GM19438 (cell line): ENCODE measurements around the gene CDH13.
A peak's percentile ranks its signal among the peaks of the same experiment; 100 is the strongest.

ENCODE experiments used
- ATAC-seq: cut with Tn5 transposase; IDR thresholded peaks from one replicate; pipeline ENCODE4 v1.9.1; 2021; ENCODE audit warnings: low read depth; ENCODE audit not compliant: unreplicated experiment

The CDH13 gene

GRCh38 chr16:83826146-83826913, 1199.6 kb downstream of the CDH13 start:
- peak; percentile 81 for ATAC-seq

- ATAC-seq: no peak
Observed at GRCh38 chr16:83830091-83830768, 1203.5 kb downstream of the CDH13 start.

GRCh38 chr16:83830769-83831455, 1204.1 kb downstream of the CDH13 start:
- no peak for ATAC-seq

- no peak for ATAC-seq
Observed at GRCh38 chr16:83831456-83831987, 1204.8 kb downstream of the CDH13 start.

GRCh38 chr16:83833921-83834320, 1207.2 kb downstream of the CDH13 start:
- ATAC-seq: no peak

GRCh38 chr16:83835586-83836566, 1209.1 kb downstream of the CDH13 start:
- ATAC-seq: no peak

- no peak for ATAC-seq
Observed at GRCh38 chr16:83837566-83837965, 1210.8 kb downstream of the CDH13 start.

- ATAC-seq: no peak
Observed at GRCh38 chr16:83838151-83838550, 1211.4 kb downstream of the CDH13 start.

GRCh38 chr16:83839561-83839960, 1212.8 kb downstream of the CDH13 start:
- ATAC-seq: no peak

GRCh38 chr16:83840060-83840617, 1213.4 kb downstream of the CDH13 start:
- no peak for ATAC-seq

- ATAC-seq: no peak
Observed at GRCh38 chr16:83842291-83842690, 1215.5 kb downstream of the CDH13 start.

- no peak for ATAC-seq
Observed at GRCh38 chr16:83842756-83843507, 1216.2 kb downstream of the CDH13 start.

GRCh38 chr16:83843657-83844056, 1216.9 kb downstream of the CDH13 start:
- no peak for ATAC-seq

GRCh38 chr16:83845263-83845662, 1218.5 kb downstream of the CDH13 start:
- ATAC-seq: no peak

- ATAC-seq: no peak
Observed at GRCh38 chr16:83847371-83848225, 1220.8 kb downstream of the CDH13 start.

GRCh38 chr16:83849421-83849820, 1222.7 kb downstream of the CDH13 start:
- ATAC-seq: no peak
